Astrocyte (in vitro differentiated cells and primary cell): Measurements from ENCODE around the gene GCKR. TPM values are rescaled to one million over a fixed set of nuclear protein-coding genes. Genes with fewer than 3 reads are reported as not detected.

ENCODE experiments used
- DNase-seq: peaks from one replicate; pipeline ENCODE4 v3.0.0-alpha.2; 2010; ENCODE audit warnings: low read depth
- FAIRE-seq: peaks from 2 replicates; lab custom pipeline; 2011; peaks lifted over from hg19 to GRCh38; lab: Jason Lieb, UNC
- H2AFZ ChIP-seq: 2 replicates; pipeline ENCODE4 v1.6.0; 2012; ENCODE audit warnings: low read depth, low read length, inconsistent platforms
- H3K27ac ChIP-seq: 2 replicates; pipeline ENCODE4 v1.5.1; 2011; ENCODE audit warnings: low read depth, low read length, inconsistent platforms
- H3K27me3 ChIP-seq: 2 replicates; pipeline ENCODE4 v1.6.0; 2011; ENCODE audit warnings: low read length, inconsistent platforms; ENCODE audit not compliant: insufficient read depth
- H3K36me3 ChIP-seq: 2 replicates; pipeline ENCODE4 v1.5.1; 2011; ENCODE audit warnings: low read length, inconsistent platforms; ENCODE audit not compliant: insufficient read depth
- H3K4me1 ChIP-seq: 2 replicates; pipeline ENCODE4 v1.5.1; 2011; ENCODE audit warnings: low read length, inconsistent platforms; ENCODE audit not compliant: insufficient read depth
- H3K4me2 ChIP-seq: 2 replicates; pipeline ENCODE4 v1.6.0; 2012; ENCODE audit warnings: low read length, inconsistent platforms
- H3K4me3 ChIP-seq: 2 replicates; pipeline ENCODE4 v1.5.1; 2011; ENCODE audit warnings: low read depth, mild to moderate bottlenecking, low read length, inconsistent platforms; ENCODE audit not compliant: insufficient read depth
- H3K79me2 ChIP-seq: 2 replicates; pipeline ENCODE4 v1.6.0; 2012; ENCODE audit warnings: mild to moderate bottlenecking, low read length, inconsistent platforms; ENCODE audit not compliant: insufficient read depth
- H3K9ac ChIP-seq: 2 replicates; pipeline ENCODE4 v1.6.0; 2012; ENCODE audit warnings: mild to moderate bottlenecking, low read length, inconsistent platforms
- H3K9me3 ChIP-seq: 2 replicates; pipeline ENCODE4 v1.5.1; 2012; ENCODE audit warnings: low read depth, mild to moderate bottlenecking, low read length, inconsistent platforms; ENCODE audit not compliant: insufficient read depth
- H4K20me1 ChIP-seq: 2 replicates; pipeline ENCODE4 v1.6.0; 2012; ENCODE audit warnings: low read length, inconsistent platforms; ENCODE audit not compliant: insufficient read depth
- H3K27ac Mint-ChIP-seq: one replicate; pipeline ENCODE4 v1.8.0; 2021; ENCODE audit warnings: mild to moderate bottlenecking, mixed read lengths; ENCODE audit not compliant: unreplicated experiment
- H3K27me3 Mint-ChIP-seq: one replicate; pipeline ENCODE4 v1.8.0; 2021; ENCODE audit warnings: low read depth, mixed read lengths; ENCODE audit not compliant: unreplicated experiment
- H3K36me3 Mint-ChIP-seq: one replicate; pipeline ENCODE4 v1.8.0; 2021; ENCODE audit warnings: low read depth, mixed read lengths; ENCODE audit not compliant: unreplicated experiment
- H3K4me1 Mint-ChIP-seq: one replicate; pipeline ENCODE4 v1.8.0; 2021; ENCODE audit warnings: low read depth, mixed read lengths; ENCODE audit not compliant: unreplicated experiment
- H3K4me3 Mint-ChIP-seq: one replicate; pipeline ENCODE4 v1.8.0; 2021; ENCODE audit warnings: mild to moderate bottlenecking, moderate library complexity, mixed read lengths; ENCODE audit not compliant: unreplicated experiment
- H3K9me3 Mint-ChIP-seq: one replicate; pipeline ENCODE4 v1.8.0; 2021; ENCODE audit warnings: mild to moderate bottlenecking, mixed read lengths; ENCODE audit not compliant: unreplicated experiment
- CTCF ChIP-seq: IDR thresholded peaks from 2 replicates; pipeline ENCODE4 v1.5.1; 2011; ENCODE audit warnings: low read depth, mild to moderate bottlenecking, inconsistent platforms, low read length, moderate library complexity; ENCODE audit not compliant: insufficient read depth
- EZH2 ChIP-seq: IDR thresholded peaks from 2 replicates; pipeline ENCODE4 v1.6.1; 2012; ENCODE audit warnings: mild to moderate bottlenecking, low read length, inconsistent platforms; ENCODE audit not compliant: insufficient read depth
- total RNA-seq: library from RNA; stranded (reverse); gene quantifications from 2 replicates; pipeline ENCODE4 v1.2.1, GENCODE V29; 2021

GCKR gene
- total RNA-seq, 1 donor from 2014 or later: not detected

GRCh38 chr2:27453968-27454367 is 42.7 kb upstream of the GCKR start:
- H3K27me3 Mint-ChIP-seq: no peaks in the 10 kb centered on the region
- no peak overlapping the region for H3K27ac Mint-ChIP-seq
- Histone ChIP-seq H3K4me3 (no peak overlapping the region), H3K36me3 (peaks cover 30% of the 10 kb centered on the region), H3K27ac (no peak overlapping the region), H3K9ac (no peak overlapping the region), H3K9me3 (no peaks in the 10 kb centered on the region), H3K79me2 (no peaks in the 10 kb centered on the region), H4K20me1 (no peaks in the 10 kb centered on the region), H3K4me1 (no peaks in the 10 kb centered on the region), H3K4me2 (no peak overlapping the region), H2AFZ (no peak overlapping the region), H3K27me3 (no peaks in the 10 kb centered on the region)
- no peak overlapping the region for H3K4me3 Mint-ChIP-seq
- H3K9me3 Mint-ChIP-seq: no peaks in the 10 kb centered on the region
- DNase-seq: no peak
- TF ChIP-seq CTCF (no peak), EZH2 (no peak)
- H3K36me3 Mint-ChIP-seq: peaks cover 34% of the 10 kb centered on the region
- no peaks in the 10 kb centered on the region for H3K4me1 Mint-ChIP-seq
- no peak for FAIRE-seq

- H3K4me3 Mint-ChIP-seq: no peak overlapping the region
- no peaks in the 10 kb centered on the region for H3K4me1 Mint-ChIP-seq
- peaks cover 43% of the 10 kb centered on the region for H3K36me3 Mint-ChIP-seq
- Histone ChIP-seq H2AFZ (no peak overlapping the region), H3K4me1 (no peaks in the 10 kb centered on the region), H3K9me3 (no peaks in the 10 kb centered on the region), H4K20me1 (no peaks in the 10 kb centered on the region), H3K79me2 (no peaks in the 10 kb centered on the region), H3K4me2 (no peak overlapping the region), H3K27me3 (no peaks in the 10 kb centered on the region), H3K4me3 (no peak overlapping the region), H3K27ac (no peak overlapping the region), H3K9ac (no peak overlapping the region), H3K36me3 (peaks cover 21% of the 10 kb centered on the region)
- FAIRE-seq (no peak), DNase-seq (no peak)
- H3K27me3 Mint-ChIP-seq: no peaks in the 10 kb centered on the region
- no peak for TF ChIP-seq CTCF
- no peak for TF ChIP-seq EZH2
- H3K9me3 Mint-ChIP-seq: peaks cover 1% of the 10 kb centered on the region
- H3K27ac Mint-ChIP-seq: no peak overlapping the region
Measured at GRCh38 chr2:27461118-27461517, 35.5 kb upstream of the GCKR start.

GRCh38 chr2:27464443-27464842 is 32.2 kb upstream of the GCKR start:
- Histone ChIP-seq H3K27ac (no peak overlapping the region), H3K4me2 (no peak overlapping the region), H3K9me3 (no peaks in the 10 kb centered on the region), H3K79me2 (no peaks in the 10 kb centered on the region), H3K4me1 (no peaks in the 10 kb centered on the region), H4K20me1 (no peaks in the 10 kb centered on the region), H3K36me3 (peaks cover 6% of the 10 kb centered on the region), H3K27me3 (no peaks in the 10 kb centered on the region), H2AFZ (no peak overlapping the region), H3K9ac (no peak overlapping the region), H3K4me3 (no peak overlapping the region)
- no peak for DNase-seq
- H3K9me3 Mint-ChIP-seq: peaks cover 1% of the 10 kb centered on the region
- H3K27ac Mint-ChIP-seq: no peak overlapping the region
- TF ChIP-seq EZH2 (no peak), CTCF (no peak)
- no peak for FAIRE-seq
- H3K36me3 Mint-ChIP-seq: peaks cover 26% of the 10 kb centered on the region
- no peaks in the 10 kb centered on the region for H3K4me1 Mint-ChIP-seq
- no peaks in the 10 kb centered on the region for H3K27me3 Mint-ChIP-seq
- H3K4me3 Mint-ChIP-seq: no peak overlapping the region
